SU-DHL-6 (cell line): ENCODE measurements around the gene CHADL.

ENCODE experiments used
- H2AFZ ChIP-seq: fragments of 200-600 bp; sonication (generic); 2 replicates; pipeline ENCODE4 v1.6.1; 2014; ENCODE audit warnings: low read depth, mild to moderate bottlenecking, moderate library complexity, mixed read lengths, antibody characterized with exemption, low read length; ENCODE audit not compliant: severe bottlenecking
- H3F3A ChIP-seq: fragments of 200-600 bp; shearing (Covaris generic); 2 replicates; pipeline ENCODE4 v1.6.0; 2016; ENCODE audit warnings: antibody characterized with exemption, mild to moderate bottlenecking; ENCODE audit not compliant: insufficient read depth
- H3K27ac ChIP-seq: fragments of 200-600 bp; sonication (generic); 2 replicates; pipeline ENCODE4 v1.5.1; 2016; ENCODE audit warnings: low read depth, mild to moderate bottlenecking, low read length, moderate library complexity, mixed read lengths
- H3K27me3 ChIP-seq: fragments of 200-600 bp; sonication (generic), shearing (Covaris generic); 2 replicates; pipeline ENCODE4 v1.6.0; 2014; ENCODE audit warnings: mild to moderate bottlenecking, low read length
- H3K36me3 ChIP-seq: fragments of 200-600 bp; sonication (generic); 2 replicates; pipeline ENCODE4 v1.6.1; 2014; ENCODE audit warnings: mild to moderate bottlenecking, low read length, mixed read lengths
- H3K4me2 ChIP-seq: fragments of 300-600, 200-600 bp; shearing (Covaris generic), sonication (generic); 2 replicates; pipeline ENCODE4 v1.6.0; 2014; ENCODE audit warnings: low read length, low read depth, mild to moderate bottlenecking; ENCODE audit not compliant: poor library complexity, severe bottlenecking
- H3K4me3 ChIP-seq: fragments of 200-600 bp; sonication (generic); 2 replicates; pipeline ENCODE4 v1.5.1; 2014; ENCODE audit warnings: antibody characterized with exemption, low read length, mild to moderate bottlenecking, mixed read lengths; ENCODE audit not compliant: insufficient read depth, poor library complexity, severe bottlenecking
- H3K79me2 ChIP-seq: fragments of 200-600 bp; sonication (generic); 2 replicates; pipeline ENCODE4 v1.6.1; 2014; ENCODE audit warnings: mild to moderate bottlenecking, low read length, moderate library complexity; ENCODE audit not compliant: insufficient read depth
- H3K9ac ChIP-seq: fragments of 200-600 bp; sonication (generic); 2 replicates; pipeline ENCODE4 v1.7.0; 2014; ENCODE audit warnings: mild to moderate bottlenecking, low read length
- H3K9me2 ChIP-seq: fragments of 200-600 bp; sonication (generic); replicated peaks from 2 replicates; pipeline ENCODE4 v1.6.1; 2014; ENCODE audit warnings: low read length; ENCODE audit not compliant: insufficient read depth
- H3K9me3 ChIP-seq: fragments of 200-600 bp; sonication (generic); 2 replicates; pipeline ENCODE4 v1.6.1; 2014; ENCODE audit warnings: low read length, mixed read lengths; ENCODE audit not compliant: insufficient read depth
- H4K20me1 ChIP-seq: fragments of 200-600 bp; sonication (generic); 2 replicates; pipeline ENCODE4 v1.6.1; 2014; ENCODE audit warnings: low read depth, mild to moderate bottlenecking, antibody characterized with exemption, low read length, moderate library complexity, mixed read lengths
- EZH2phosphoT487 ChIP-seq: fragments of 200-600 bp; sonication (generic), shearing (Covaris generic); conservative IDR thresholded peaks from 2 replicates; pipeline ENCODE4 v1.6.1; 2018; ENCODE audit warnings: mild to moderate bottlenecking, antibody characterized with exemption, low read length, moderate library complexity, mixed read lengths
- TF ChIP-seq, protein P1 (sequence below): fragments of 200-600 bp; sonication (generic); IDR thresholded peaks from one replicate; pipeline ENCODE4 v1.5.1; 2017; ENCODE audit warnings: antibody characterized with exemption, mild to moderate bottlenecking, low read length, moderate library complexity; ENCODE audit not compliant: insufficient read depth, poor library complexity, severe bottlenecking

Gene CHADL

GRCh38 chr22:41241133-41241676 lies 474 bp upstream of the CHADL start:
- H3K27me3 ChIP-seq: no peaks in the 10 kb centered on the region
- TF ChIP-seq EZH2phosphoT487: no peak
- TF ChIP-seq, protein P1, sequence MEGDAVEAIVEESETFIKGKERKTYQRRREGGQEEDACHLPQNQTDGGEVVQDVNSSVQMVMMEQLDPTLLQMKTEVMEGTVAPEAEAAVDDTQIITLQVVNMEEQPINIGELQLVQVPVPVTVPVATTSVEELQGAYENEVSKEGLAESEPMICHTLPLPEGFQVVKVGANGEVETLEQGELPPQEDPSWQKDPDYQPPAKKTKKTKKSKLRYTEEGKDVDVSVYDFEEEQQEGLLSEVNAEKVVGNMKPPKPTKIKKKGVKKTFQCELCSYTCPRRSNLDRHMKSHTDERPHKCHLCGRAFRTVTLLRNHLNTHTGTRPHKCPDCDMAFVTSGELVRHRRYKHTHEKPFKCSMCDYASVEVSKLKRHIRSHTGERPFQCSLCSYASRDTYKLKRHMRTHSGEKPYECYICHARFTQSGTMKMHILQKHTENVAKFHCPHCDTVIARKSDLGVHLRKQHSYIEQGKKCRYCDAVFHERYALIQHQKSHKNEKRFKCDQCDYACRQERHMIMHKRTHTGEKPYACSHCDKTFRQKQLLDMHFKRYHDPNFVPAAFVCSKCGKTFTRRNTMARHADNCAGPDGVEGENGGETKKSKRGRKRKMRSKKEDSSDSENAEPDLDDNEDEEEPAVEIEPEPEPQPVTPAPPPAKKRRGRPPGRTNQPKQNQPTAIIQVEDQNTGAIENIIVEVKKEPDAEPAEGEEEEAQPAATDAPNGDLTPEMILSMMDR: no peak
- H3K9me3 ChIP-seq: no peaks in the 10 kb centered on the region
- H3K36me3 ChIP-seq: no peaks in the 10 kb centered on the region
- H4K20me1 ChIP-seq: no peaks in the 10 kb centered on the region
- no peak overlapping the region for H3K9ac ChIP-seq
- no peaks in the 10 kb centered on the region for H3K9me2 ChIP-seq
- no peak overlapping the region for H3K4me2 ChIP-seq
- no peak overlapping the region for H2AFZ ChIP-seq
- no peaks in the 10 kb centered on the region for H3K79me2 ChIP-seq
- H3K27ac ChIP-seq: no peak overlapping the region
- H3F3A ChIP-seq: peaks cover 11% of the 10 kb centered on the region
- no peak overlapping the region for H3K4me3 ChIP-seq

DNA sequence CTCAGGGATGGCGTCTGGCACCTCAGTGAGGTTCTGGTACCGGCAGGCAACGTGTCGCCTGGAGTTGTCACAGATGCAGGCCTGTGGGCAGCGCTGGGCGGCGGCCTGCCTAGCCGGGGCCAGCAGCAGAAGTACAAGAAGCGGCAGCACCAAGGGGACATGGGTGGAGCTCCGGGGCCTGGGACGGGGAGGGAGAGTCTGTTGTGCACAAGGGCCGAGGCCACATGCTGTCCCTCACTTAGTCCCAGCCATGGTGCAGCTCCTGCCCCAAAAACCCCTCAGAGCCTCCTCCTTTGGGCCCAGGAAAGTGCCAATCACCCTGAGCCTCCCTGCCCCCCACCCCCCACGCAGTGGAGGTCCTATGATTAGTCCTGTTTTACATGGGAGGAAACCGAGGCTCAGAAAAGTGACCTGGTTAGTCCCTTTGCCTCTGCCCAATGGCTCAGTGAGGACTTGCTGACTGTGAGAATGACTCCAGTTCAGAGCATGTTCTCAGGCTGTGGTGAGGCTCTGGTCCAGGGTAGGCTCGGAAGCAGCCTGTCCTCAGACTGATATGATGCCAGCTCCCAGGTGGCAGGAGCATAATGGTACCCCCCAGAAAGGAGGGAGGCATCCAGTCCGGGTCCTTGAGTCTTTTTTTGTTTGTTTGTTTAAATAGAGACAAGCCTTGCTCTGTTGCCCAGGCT lies 1.1 kb downstream of the CHADL start:
- H3K9me2 ChIP-seq: no peaks in the 10 kb centered on the region
- H3K27me3 ChIP-seq: no peaks in the 10 kb centered on the region
- H3K9ac ChIP-seq: no peak overlapping the region
- H4K20me1 ChIP-seq: no peaks in the 10 kb centered on the region
- H3K4me3 ChIP-seq: no peak overlapping the region
- no peak overlapping the region for H3K4me2 ChIP-seq
- H3K79me2 ChIP-seq: no peaks in the 10 kb centered on the region
- no peak overlapping the region for H3K27ac ChIP-seq
- H3K9me3 ChIP-seq: no peaks in the 10 kb centered on the region
- H3K36me3 ChIP-seq: no peaks in the 10 kb centered on the region
- TF ChIP-seq, protein P1: no peak
- no peak for TF ChIP-seq EZH2phosphoT487
- peaks cover 11% of the 10 kb centered on the region for H3F3A ChIP-seq
- no peak overlapping the region for H2AFZ ChIP-seq

GRCh38 chr22:41238570-41239442 lies 1.9 kb downstream of the CHADL start:
- Histone ChIP-seq H3K4me3 (no peak overlapping the region), H3K27me3 (no peaks in the 10 kb centered on the region), H3K9ac (no peak overlapping the region), H3K36me3 (no peaks in the 10 kb centered on the region), H3K27ac (no peak overlapping the region), H3K9me2 (no peaks in the 10 kb centered on the region), H3K79me2 (no peaks in the 10 kb centered on the region), H3K4me2 (no peak overlapping the region), H2AFZ (no peak overlapping the region), H3K9me3 (no peaks in the 10 kb centered on the region), H3F3A (peaks cover 7% of the 10 kb centered on the region), H4K20me1 (no peaks in the 10 kb centered on the region)
- TF ChIP-seq EZH2phosphoT487: no peak
- TF ChIP-seq, protein P1: no peak
